Activated gamma-delta T cell treated with anti-CD3 and anti-CD28 coated beads, Interleukin-2, amount 50 U/mL, for 16 hours (primary cell): ENCODE measurements around the gene GAGE12J.
"Not testable (repeated sequence)": the region's sequence is repeated elsewhere in the genome, so short reads cannot be mapped to it uniquely, and the experiment has no call there.

ENCODE experiments used
- DNase-seq: peaks from one replicate; pipeline ENCODE4 v3.0.0-alpha.2; 2020; ENCODE audit warnings: low read depth

GAGE12J gene

DNA sequence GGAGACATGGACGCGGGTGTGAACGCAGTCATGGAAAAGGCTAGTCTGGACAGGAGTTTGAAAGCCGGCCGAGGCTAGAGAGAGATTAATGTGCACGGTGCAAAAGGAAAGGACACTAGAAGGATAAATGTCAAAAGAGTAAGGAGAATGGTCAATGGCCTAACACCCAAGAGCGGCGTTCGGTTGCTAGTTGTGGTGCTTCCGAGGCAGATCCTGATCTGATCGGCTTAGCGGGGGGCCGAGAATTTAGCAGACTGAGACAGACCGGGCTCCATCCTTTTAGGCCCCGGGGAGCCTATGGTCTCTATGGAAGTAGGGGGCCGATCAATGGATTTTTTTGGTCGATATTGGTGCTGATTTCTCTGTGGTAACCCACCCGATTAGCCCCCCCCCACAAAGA is 11.5 kb upstream of the GAGE12J start:
- no peak for DNase-seq

DNA sequence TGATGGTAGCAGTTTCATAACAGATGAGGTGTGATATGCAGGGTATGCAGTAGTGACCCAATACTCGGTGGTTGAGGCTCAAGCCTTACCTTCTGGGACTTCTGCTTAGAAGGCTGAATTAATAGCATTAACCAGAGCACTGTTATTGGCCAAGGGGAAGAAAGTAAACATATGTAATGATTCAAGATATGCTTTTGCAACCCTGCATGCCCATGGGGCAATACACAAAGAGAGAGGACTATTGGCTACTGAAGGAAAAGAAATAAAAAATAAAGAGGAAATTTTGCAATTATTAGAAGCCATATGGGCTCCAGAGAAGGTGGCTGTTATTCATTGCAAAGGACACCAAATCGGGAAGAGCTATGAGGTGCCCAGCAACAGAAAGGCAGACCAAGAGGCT is 9.7 kb upstream of the GAGE12J start:
- DNase-seq, result no peak

DNA sequence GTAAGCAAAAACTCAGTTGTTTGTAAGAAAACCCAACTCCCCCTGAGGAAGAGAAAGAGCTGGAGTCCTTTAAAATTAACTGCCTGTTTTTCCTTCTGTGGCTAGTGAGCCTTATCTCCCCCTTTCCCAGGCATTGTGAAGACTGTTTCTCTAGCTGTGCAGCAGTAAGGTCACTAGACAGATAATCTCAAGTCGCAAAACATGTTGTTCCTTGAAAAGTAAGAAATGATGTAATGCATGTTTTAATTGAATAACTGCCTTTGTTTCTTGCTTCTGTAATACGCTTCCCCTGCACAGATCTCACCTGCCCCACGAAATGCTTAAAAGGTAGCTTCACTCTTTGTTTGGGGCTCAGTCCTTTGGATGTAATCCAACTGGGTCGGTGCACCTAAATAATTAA is 5.8 kb upstream of the GAGE12J start:
- DNase-seq, result no peak

DNA sequence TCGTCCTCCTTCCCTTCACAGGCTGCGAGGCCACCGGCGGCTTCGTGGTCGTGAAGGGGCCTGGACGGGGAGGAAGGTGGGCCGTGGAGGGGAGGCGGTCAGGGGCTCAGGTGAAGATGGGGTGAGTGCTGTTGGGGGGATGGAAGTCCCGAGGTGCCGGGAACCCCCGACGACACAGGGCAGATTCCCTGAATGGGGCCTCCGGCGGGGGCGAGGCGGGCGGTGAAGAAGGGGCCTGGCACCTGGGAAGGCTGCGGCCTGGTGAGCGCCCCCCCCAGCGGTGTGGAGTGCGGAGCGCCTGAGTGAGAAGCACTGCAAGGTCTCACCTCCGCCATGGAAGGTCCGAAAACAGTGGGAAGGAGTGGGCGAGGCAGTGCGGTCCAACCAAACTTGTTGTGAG is 429 bp downstream of the GAGE12J start:
- DNase-seq, result not testable (repeated sequence)

DNA sequence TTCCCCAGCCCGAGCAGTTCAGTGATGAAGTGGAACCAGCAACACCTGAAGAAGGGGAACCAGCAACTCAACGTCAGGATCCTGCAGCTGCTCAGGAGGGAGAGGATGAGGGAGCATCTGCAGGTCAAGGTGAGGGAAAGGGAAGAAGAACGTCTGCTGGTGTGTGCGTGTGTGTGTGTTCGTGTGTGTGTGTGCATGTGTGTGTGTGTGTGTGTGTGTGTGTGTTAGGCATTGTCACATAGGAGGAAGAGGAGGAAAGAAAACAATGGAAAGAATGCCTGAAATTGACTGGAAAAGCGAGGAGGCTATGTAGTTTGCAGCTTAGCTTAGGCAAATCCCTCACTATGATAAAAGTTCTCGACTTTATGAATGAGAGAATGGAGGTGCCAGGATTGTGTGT is 1.9 kb downstream of the GAGE12J start:
- DNase-seq, result not testable (repeated sequence)

DNA sequence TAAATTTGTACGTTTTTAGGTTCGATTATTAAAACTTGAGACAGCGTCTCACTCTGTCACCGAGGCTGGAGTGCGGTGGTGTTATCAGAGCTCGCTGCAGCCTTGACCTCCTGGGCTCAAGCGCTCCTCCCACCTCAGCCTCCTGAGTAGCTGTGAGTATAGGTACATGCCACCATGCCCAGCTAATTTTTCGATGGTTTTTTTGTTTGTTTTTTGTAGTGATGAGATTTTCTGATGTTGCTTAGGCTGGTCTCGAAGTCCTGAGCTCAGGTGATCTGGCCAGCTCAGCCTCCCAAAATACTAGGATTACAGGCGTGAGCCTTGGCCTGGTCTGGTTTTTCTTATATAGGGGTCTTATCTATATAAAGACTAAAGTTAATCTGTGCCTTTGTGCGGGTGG is 8.6 kb downstream of the GAGE12J start:
- DNase-seq, result not testable (repeated sequence)

DNA sequence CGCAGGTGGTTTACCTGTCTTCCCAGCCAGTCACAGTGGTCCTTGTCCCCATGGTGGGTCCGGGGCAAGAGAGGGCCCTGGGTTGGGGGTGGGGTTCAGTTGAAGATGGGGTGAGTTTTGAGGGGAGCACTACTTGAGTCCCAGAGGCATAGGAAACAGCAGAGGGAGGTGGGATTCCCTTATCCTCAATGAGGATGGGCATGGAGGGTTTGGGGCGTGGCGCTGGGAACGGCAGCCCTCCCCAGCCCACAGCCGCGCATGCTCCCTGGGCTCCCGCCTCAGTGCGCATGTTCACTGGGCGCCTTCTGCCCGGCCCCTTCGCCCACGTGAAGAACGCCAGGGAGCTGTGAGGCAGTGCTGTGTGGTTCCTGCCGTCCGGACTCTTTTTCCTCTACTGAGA is 9.4 kb downstream of the GAGE12J start, which contains the start of gene GAGE13:
Gene GAGE13 (plus strand): TSS at position 301 of the 400 bp plus-strand sequence. CDS start 1,156 bp downstream, outside the sequence.
- DNase-seq, result not testable (repeated sequence)

DNA sequence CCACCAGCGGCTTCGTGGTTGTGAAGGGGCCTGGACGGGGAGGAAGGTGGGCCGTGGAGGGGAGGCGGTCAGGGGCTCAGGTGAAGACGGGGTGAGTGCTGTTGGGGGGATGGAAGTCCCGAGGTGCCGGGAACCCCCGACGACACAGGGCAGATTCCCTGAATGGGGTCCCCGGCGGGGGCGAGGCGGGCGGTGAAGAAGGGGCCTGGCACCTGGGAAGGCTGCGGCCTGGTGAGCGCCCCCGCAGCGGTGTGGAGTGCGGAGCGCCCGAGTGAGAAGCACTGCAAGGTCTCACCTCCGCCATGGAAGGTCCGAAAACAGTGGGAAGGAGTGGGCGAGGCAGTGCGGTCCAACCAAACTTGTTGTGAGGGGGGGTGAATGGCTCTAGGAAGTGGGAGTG is 10.0 kb downstream of the GAGE12J start:
- DNase-seq, result not testable (repeated sequence)

DNA sequence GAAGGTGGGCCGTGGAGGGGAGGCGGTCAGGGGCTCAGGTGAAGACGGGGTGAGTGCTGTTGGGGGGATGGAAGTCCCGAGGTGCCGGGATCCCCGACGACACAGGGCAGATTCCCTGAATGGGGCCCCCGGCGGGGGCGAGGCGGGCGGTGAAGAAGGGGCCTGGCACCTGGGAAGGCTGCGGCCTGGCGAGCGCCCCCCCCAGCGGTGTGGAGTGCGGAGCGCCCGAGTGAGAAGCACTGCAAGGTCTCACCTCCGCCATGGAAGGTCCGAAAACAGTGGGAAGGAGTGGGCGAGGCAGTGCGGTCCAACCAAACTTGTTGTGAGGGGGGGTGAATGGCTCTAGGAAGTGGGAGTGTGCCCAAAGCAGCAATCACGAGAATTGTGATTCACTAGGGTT is 19.6 kb downstream of the GAGE12J start:
- not testable (repeated sequence) for DNase-seq

DNA sequence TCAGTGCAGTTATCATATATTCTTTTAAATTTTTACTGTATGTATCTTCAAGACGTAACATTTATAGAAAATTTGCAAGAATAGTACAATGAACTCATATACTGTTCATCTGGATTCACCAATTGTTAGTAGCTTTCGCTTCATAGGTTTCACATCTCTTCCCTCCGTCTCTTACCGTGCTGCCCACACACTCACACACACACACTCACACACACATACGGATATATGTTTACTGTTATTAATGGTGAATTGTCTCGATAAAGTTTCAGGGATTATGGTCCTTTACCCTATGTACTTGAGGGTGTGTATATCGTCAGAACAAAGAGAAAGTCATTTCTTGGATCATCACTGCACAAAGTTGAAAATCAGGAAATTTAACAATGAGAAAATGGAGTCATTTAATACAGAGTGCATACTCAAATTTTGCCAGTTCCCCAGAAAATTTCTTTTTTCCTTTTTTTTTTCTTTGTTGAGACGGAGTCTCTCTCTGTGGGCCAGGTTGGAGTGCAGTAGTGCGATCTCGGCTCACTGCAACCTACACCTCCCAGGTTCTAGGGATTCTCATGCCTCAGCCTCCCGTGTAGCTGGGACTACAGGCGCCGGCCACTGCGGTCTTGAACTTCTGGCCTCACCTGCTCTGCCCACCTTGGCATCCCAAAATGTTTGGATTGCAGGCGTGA is 22.8 kb downstream of the GAGE12J start:
- not testable (repeated sequence) for DNase-seq

DNA sequence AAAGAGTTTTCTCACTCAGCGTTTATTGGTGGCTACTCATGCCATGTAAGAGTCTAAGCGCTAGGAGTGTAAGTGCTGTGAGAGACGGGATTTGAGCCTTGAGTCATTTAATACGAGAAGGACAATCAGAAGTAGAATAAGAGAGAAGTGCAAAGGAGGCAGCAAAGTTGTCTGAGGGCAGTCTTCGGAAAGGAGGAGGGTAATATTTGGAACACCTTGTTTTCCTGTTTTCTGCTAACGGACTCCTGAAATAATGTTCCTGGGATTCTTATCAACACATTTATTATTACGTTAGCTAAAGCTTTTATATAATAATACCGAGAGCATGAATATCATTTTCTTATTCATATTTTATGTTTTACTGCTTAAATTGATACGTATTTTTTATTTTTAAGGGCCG is 23.6 kb downstream of the GAGE12J start:
- DNase-seq, result not testable (repeated sequence)

DNA sequence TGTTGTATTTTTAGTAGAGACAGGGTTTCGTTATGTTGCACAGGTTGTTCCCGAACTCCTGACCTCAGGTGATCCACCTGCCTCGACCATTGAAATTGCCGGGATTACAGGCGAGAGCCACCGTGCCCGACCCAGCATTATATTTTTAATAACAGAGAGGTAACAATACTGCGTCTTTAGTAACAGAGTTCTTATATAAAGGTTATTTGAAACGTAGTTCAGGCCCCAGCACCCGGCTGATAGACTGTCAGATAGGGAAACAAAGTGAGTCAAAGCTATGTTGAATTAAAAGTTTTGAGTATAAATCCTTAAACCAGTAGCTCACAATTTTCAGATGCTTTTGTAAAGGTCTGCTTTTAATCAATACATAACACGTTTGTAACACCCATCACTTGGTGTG is 24.3 kb downstream of the GAGE12J start:
- not testable (repeated sequence) for DNase-seq
